ENCODE data around the gene EDIL3. TPM values are rescaled to one million over a fixed set of nuclear protein-coding genes. Genes with fewer than 3 reads are reported as not detected.

The EDIL3 gene
- total RNA-seq, 1 experiment from 2014 or later = not detected

DNA sequence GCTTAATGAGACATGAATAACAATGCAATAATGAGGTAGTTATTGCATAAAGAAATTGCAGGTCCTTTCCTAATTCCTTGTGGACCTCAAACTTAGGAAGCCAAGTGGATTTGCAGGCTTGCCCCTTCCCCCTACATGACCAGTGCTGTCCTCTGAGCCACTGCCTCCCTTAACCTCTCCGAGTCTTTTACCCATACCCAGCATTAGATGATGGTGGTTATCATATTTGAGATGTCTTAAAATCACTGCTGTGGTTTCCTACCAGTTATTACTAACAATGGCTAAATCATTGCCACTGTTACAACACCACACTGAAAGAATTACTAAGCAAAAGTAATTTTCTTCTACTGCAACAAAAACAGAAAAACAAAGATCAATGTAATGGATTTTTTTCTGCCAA lies 170.8 kb downstream of the EDIL3 start:
- ChIA-PET CTCF (no interaction called here), POLR2A (no interaction called here)
- Mint-ChIP-seq H3K27ac (ENCODE audit: unreplicated experiment) (no peak overlapping the region), H3K4me1 (ENCODE audit: low read depth, unreplicated experiment) (no peaks in the 10 kb centered on the region), H3K4me3 (ENCODE audit: unreplicated experiment) (no peak overlapping the region), H3K27me3 (ENCODE audit: insufficient read depth, unreplicated experiment) (peaks cover 3% of the 10 kb centered on the region), H3K36me3 (ENCODE audit: insufficient read depth, unreplicated experiment) (no peaks in the 10 kb centered on the region), H3K9me3 (ENCODE audit: unreplicated experiment) (no peaks in the 10 kb centered on the region)
- Histone ChIP-seq H3K4me3 (ENCODE audit: low read depth, low read length) (no peak overlapping the region), H3K4me1 (no peaks in the 10 kb centered on the region), H3K36me3 (ENCODE audit: control insufficient read depth, insufficient read depth, low read length) (no peaks in the 10 kb centered on the region), H3K9me3 (no peaks in the 10 kb centered on the region), H3K27me3 (replicated peaks; ENCODE audit: control insufficient read depth, insufficient read depth, low read length) (no peaks in the 10 kb centered on the region)
- no peak for DNase-seq
- BruUV-seq (replicated peaks) = no TSS peak
- TF ChIP-seq, protein P1, sequence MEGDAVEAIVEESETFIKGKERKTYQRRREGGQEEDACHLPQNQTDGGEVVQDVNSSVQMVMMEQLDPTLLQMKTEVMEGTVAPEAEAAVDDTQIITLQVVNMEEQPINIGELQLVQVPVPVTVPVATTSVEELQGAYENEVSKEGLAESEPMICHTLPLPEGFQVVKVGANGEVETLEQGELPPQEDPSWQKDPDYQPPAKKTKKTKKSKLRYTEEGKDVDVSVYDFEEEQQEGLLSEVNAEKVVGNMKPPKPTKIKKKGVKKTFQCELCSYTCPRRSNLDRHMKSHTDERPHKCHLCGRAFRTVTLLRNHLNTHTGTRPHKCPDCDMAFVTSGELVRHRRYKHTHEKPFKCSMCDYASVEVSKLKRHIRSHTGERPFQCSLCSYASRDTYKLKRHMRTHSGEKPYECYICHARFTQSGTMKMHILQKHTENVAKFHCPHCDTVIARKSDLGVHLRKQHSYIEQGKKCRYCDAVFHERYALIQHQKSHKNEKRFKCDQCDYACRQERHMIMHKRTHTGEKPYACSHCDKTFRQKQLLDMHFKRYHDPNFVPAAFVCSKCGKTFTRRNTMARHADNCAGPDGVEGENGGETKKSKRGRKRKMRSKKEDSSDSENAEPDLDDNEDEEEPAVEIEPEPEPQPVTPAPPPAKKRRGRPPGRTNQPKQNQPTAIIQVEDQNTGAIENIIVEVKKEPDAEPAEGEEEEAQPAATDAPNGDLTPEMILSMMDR (IDR thresholded peaks at IDR 0.05; ENCODE audit: insufficient read depth in 1 of 2, low read depth in 1 of 2, low read length in 1 of 2, severe bottlenecking in 1 of 2, unreplicated experiment in 1 of 2) = no peak
- intact Hi-C loops (cut with micrococcal nuclease; ENCODE audit: unreplicated experiment) = no loop called here

DNA sequence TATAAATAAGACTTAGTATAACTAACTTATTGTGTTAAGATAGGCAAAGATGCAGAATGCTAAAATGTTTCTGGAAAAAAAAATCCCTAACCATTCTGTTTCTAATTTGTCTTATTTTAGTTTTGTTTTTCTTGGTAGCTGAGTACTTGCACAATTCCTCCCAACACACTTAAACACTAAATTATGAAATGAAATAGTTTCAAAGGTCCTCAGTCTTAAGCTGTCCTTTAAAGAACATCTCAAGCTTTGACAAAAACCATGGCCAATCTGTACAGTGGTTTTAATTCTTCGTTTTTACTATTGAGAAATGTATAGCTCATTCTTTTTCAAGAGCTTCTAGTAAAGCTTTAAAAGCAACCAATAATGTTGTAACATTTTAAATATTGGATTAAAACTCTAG lies 171.5 kb downstream of the EDIL3 start:
- Mint-ChIP-seq H3K9me3 (ENCODE audit: unreplicated experiment) (no peaks in the 10 kb centered on the region), H3K4me1 (ENCODE audit: low read depth, unreplicated experiment) (no peaks in the 10 kb centered on the region), H3K4me3 (ENCODE audit: unreplicated experiment) (no peak overlapping the region), H3K27me3 (ENCODE audit: insufficient read depth, unreplicated experiment) (peaks cover 3% of the 10 kb centered on the region), H3K27ac (ENCODE audit: unreplicated experiment) (no peak overlapping the region), H3K36me3 (ENCODE audit: insufficient read depth, unreplicated experiment) (no peaks in the 10 kb centered on the region)
- no TSS peak for BruUV-seq (replicated peaks)
- ChIA-PET POLR2A (no interaction called here), CTCF (no interaction called here)
- H3K4me1 ChIP-seq = no peaks in the 10 kb centered on the region
- intact Hi-C loops (cut with micrococcal nuclease; ENCODE audit: unreplicated experiment) = no loop called here
- TF ChIP-seq, protein P1 (IDR thresholded peaks at IDR 0.05; ENCODE audit: insufficient read depth in 1 of 2, low read depth in 1 of 2, low read length in 1 of 2, severe bottlenecking in 1 of 2, unreplicated experiment in 1 of 2) = no peak
- no peaks in the 10 kb centered on the region for H3K36me3 ChIP-seq (ENCODE audit: control insufficient read depth, insufficient read depth, low read length)
- no peak overlapping the region for H3K4me3 ChIP-seq (ENCODE audit: low read depth, low read length)
- no peaks in the 10 kb centered on the region for H3K27me3 ChIP-seq (replicated peaks; ENCODE audit: control insufficient read depth, insufficient read depth, low read length)
- H3K9me3 ChIP-seq = no peaks in the 10 kb centered on the region
- no peak for DNase-seq

DNA sequence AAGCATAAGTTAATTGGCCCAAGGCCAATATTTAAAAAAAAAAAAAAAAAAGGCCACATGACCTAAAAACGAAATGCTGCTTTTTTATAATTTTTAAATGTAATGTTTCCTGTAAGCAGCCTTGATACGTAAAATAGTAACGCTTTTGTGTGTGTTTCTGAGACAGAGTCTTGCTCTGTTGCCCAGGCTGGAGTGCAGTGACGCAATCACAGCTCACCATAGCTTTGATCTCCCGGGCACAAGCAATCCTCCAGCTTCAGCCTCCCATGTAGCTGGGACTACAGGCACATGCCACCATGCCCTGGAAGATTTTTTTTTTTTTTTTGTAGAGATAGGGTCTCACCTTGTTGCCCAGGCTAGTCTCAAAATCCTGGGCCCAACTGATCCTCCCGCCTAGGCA lies 179.9 kb downstream of the EDIL3 start:
- Mint-ChIP-seq H3K36me3 (ENCODE audit: insufficient read depth, unreplicated experiment) (no peaks in the 10 kb centered on the region), H3K27ac (ENCODE audit: unreplicated experiment) (no peak overlapping the region), H3K9me3 (ENCODE audit: unreplicated experiment) (no peaks in the 10 kb centered on the region), H3K4me1 (ENCODE audit: low read depth, unreplicated experiment) (no peaks in the 10 kb centered on the region), H3K27me3 (ENCODE audit: insufficient read depth, unreplicated experiment) (no peaks in the 10 kb centered on the region), H3K4me3 (ENCODE audit: unreplicated experiment) (no peak overlapping the region)
- no peaks in the 10 kb centered on the region for H3K4me1 ChIP-seq
- intact Hi-C loops (cut with micrococcal nuclease; ENCODE audit: unreplicated experiment) = no loop called here
- H3K27me3 ChIP-seq (replicated peaks; ENCODE audit: control insufficient read depth, insufficient read depth, low read length) = no peaks in the 10 kb centered on the region
- H3K9me3 ChIP-seq = no peaks in the 10 kb centered on the region
- CTCF ChIA-PET = no interaction called here
- POLR2A ChIA-PET = no interaction called here
- no TSS peak for BruUV-seq (replicated peaks)
- no peaks in the 10 kb centered on the region for H3K36me3 ChIP-seq (ENCODE audit: control insufficient read depth, insufficient read depth, low read length)
- no peak for DNase-seq
- TF ChIP-seq, protein P1 (IDR thresholded peaks at IDR 0.05; ENCODE audit: insufficient read depth in 1 of 2, low read depth in 1 of 2, low read length in 1 of 2, severe bottlenecking in 1 of 2, unreplicated experiment in 1 of 2) = no peak
- no peak overlapping the region for H3K4me3 ChIP-seq (ENCODE audit: low read depth, low read length)
